Activated CD4-positive, CD25-positive, alpha-beta regulatory T cell treated with anti-CD3 and anti-CD28 coated beads, Interleukin-2, amount 50 U/mL, for 24 hours (primary cell): ENCODE results near the gene LAG3.

Experiments used
- ATAC-seq, 2 donors: fragments of 150-1000 bp; cut with Tn5 transposase; one replicate each; pipeline ENCODE4 v1.10.0; 2021; ENCODE audit warnings: mild to moderate bottlenecking in 1 of 2, moderate library complexity in 1 of 2

The LAG3 gene

DNA sequence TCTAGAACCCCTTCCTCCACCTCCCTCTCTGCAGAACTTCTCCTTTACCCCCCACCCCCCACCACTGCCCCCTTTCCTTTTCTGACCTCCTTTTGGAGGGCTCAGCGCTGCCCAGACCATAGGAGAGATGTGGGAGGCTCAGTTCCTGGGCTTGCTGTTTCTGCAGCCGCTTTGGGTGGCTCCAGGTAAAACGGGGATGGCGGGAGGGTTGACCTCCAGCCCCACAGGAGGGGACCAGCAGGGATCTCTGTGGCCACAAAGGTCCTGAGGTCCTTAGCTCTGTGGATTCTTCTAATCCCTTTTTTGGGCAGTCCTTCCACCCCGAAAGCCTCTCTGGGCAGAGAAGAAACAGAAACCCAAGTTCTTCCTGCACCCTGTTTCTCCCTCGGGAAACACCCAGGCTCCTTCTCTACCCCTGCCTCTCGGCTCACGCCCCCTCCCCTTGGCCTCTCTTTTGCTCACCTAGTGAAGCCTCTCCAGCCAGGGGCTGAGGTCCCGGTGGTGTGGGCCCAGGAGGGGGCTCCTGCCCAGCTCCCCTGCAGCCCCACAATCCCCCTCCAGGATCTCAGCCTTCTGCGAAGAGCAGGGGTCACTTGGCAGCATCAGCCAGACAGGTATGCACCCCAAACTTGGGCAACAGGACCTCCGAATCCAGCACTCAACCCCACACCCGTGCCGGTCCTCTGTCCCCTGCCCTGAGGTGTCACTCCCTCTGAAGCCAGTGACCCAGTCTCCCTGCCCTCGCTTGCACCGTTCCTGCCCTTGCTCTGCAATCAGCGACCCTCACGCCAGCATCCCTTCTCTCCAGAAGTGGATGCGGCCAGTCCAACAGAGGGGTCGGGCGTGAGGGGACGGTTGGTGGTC is 638 bp downstream of the LAG3 start:
- ATAC-seq = no peak

DNA sequence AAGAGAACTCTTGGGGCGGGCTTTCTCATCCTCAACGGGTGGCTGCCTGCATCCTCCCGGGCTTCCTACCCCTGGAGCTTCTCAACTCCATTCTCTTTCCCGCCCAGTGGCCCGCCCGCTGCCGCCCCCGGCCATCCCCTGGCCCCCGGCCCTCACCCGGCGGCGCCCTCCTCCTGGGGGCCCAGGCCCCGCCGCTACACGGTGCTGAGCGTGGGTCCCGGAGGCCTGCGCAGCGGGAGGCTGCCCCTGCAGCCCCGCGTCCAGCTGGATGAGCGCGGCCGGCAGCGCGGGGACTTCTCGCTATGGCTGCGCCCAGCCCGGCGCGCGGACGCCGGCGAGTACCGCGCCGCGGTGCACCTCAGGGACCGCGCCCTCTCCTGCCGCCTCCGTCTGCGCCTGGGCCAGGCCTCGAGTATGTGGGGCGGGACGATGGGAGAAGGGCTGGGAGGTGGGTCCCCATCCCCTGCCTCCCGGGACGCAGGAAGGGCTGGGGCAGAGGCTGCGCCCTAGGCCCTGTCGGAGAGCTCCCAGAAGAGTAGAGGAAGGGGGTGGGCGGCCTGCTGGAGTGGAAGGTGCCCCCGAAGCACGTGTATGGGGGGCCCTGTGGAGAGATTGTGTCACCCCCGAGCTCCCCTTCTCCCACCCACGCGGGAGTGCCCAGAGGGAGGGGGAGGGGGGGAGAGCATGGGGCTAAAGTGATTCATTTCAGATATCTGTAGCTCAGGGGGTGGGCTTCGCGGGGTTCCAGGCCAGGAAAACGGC is 1.5 kb downstream of the LAG3 start:
- ATAC-seq = peak; percentile 29 to 34

DNA sequence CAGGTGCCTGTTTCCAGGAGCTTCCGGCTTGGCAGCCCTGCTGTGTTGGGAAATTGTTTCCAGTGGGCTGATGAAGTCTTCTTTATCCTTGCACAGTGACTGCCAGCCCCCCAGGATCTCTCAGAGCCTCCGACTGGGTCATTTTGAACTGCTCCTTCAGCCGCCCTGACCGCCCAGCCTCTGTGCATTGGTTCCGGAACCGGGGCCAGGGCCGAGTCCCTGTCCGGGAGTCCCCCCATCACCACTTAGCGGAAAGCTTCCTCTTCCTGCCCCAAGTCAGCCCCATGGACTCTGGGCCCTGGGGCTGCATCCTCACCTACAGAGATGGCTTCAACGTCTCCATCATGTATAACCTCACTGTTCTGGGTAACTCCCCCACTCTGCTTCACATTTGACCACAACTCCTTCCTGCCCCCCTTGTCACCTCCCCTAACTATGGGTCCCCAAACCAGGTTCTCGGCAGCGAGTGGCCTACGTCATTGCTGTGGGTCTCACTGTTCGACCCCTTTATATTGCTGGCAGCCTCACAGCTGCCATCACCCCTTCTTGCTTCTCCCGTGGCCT is 2.3 kb downstream of the LAG3 start:
- no peak for ATAC-seq

DNA sequence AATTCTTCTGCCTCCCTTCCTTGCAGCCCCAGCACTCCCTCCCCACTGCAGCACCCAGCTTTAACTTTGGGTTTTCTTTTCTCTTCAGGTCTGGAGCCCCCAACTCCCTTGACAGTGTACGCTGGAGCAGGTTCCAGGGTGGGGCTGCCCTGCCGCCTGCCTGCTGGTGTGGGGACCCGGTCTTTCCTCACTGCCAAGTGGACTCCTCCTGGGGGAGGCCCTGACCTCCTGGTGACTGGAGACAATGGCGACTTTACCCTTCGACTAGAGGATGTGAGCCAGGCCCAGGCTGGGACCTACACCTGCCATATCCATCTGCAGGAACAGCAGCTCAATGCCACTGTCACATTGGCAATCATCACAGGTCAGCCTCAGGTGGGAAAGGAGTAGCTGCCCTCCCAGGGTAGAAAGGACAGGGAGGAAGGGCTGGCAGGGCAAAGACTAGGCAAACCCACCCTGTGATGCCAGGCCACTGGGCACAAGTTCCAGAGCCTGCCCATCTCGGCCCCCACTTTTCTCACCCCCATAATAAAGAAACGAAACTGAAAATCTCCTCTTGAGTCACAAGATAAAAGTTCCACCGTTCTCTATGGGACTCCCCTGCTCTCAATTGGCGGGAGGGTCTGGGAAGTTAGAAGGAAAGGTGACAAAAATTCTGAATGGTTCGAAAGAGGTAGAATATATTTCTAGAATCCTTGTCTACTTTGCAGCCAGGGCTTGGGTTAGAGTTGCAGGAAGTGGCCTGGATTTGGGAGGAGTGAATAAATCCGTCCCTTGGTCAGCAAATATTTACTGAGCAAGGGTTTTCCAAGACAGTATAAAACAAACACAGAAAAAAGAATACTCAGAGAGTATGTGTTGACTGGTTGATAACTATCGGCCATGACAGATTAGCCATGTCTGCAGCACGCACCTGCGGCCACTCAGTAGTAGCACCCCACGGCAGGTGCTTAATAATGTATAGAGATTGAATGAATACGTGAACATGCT is 3.2 kb downstream of the LAG3 start:
- no peak for ATAC-seq

DNA sequence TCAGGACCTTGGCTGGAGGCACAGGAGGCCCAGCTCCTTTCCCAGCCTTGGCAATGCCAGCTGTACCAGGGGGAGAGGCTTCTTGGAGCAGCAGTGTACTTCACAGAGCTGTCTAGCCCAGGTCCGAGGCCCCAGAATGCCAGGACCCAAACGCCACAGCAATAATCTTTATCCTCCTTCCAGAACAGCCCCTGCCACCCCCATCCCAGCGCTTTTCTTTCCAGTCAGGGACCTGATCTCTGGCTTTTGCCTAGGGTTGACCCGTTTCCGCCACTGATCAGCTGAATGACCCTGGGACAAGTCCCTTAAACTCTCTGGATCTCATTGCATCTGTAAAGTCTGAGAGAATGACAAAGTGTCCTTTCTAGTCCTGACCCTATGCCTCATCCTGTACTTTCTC is 5.1 kb downstream of the LAG3 start:
- ATAC-seq = no peak

DNA sequence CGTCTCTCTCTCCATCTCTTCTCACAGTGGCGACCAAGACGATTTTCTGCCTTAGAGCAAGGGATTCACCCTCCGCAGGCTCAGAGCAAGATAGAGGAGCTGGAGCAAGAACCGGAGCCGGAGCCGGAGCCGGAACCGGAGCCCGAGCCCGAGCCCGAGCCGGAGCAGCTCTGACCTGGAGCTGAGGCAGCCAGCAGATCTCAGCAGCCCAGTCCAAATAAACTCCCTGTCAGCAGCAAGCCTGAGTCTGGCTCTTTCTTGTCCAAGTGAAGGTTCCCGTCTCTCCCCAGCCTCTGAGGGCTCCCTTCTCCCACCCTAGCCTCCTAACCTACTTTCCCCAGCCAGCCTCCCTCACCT is 5.9 kb downstream of the LAG3 start:
- no peak for ATAC-seq

DNA sequence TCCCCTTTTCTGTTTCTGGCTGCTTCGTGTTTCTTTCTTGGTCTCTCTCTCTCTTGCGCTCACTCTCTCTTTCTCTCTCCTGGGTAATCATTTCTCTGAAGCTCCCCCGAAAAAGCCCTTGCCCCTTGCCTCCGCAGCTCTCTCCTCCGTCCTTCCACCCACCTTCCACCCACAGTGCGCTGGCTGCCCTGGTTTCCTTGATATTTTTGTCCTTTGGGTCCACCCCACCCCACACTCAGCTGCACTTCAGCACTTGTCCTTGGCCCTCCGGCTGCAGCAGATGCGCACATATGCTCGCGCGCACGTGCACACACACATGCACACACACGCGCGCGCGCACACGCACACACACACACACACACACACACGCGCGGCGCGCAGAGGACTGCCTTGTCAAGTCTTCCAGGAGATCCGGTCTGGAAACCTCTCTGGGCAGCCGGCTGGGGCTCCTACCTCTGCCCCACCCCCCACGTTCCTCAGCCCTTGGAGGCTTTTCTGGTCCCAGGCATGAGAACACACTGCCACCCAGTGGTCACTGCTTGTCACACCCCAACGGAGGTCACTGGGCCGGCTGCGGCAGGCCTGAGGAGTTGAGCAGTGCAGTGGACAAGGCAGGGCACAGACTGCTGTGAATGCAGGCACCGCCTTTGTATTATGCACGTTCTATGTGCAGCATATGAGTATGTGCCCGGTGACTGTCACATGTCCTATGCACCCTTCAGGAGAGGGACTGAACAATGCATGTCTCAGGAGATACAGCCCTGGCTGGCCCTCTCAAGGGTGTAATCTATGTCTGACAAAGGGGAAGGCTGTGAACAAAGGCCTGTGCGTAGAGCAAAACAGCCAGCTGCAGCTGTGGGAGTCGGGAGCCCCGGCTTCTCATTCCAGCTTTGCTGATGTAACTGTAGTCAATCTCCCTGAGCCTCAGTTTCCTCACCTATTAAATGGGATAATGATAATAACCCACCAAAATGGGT is 6.5 kb downstream of the LAG3 start:
- ATAC-seq = peak; percentile 79 to 83

DNA sequence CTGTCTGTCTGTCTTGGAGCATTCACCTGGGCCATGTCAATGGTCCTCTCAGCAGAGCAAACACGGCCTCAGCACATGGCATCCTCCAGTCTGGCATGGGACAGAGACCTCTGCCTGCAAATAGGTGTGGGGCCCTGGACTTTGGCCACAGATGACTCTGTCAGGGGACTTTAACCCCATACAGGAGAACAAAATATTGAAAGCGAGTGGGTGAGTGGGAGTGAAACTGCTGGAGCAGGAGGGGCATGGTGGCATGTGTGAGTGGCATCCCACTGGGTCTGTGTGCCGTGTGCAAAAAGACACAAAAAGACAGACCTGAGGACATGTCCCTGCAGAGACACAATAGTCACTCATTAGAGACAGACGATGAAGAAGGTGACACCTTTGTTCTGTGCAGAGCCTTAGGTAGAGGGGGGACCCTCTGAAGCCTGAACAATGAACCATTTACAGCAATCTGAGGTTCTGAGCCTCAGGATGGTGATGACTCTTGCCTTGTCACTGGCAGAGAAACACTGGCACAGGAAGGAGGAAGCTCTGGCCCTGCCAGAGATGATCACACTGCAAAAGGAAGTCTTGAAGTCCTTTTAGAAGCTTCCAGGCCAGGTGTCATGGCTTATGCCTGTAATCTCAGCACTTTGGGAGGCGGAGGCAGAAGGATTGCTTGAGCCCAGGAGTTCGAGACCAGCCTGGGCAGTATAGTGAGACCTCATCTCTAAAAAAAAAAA is 7.5 kb downstream of the LAG3 start:
- ATAC-seq = no peak

DNA sequence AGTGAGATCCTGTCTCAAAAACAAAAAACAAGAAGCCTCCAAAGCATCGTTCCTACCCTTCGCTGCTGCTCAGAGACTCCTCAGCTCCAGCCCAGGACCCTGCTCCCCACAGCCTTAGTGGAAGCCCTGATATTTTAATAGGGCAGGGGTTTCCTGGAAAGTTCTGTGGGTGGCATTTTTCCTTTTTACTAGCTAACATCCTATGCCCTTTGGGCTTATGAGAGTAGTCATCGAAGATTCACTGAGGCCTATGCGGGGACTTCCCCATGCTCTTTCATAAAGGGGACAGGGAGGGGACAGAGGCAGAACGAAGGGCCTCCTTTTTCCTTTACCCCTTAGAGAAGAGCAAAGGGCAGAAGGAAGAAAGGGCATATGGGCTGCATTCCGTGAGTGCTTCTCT is 8.3 kb downstream of the LAG3 start:
- peak; percentile 72 to 73 for ATAC-seq

DNA sequence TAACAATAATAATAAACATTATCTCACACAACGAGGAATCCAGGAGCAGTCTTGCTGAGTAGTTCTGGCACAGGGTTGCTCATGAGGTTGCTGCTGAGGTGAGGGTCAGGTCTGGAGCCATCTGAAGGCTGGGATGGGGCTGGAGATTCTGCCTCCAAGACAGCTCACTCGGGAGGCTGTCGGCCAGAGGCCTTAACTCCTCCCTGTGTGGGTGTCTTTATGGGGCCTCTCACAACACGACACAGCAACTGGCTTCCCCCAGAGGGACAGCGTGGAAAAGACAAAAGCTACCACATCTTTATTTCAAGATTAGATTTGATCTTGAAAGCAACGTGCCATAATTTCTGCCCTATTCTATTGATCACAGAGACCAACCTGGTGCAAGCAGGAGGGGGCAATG is 9.8 kb downstream of the LAG3 start:
- no peak for ATAC-seq

DNA sequence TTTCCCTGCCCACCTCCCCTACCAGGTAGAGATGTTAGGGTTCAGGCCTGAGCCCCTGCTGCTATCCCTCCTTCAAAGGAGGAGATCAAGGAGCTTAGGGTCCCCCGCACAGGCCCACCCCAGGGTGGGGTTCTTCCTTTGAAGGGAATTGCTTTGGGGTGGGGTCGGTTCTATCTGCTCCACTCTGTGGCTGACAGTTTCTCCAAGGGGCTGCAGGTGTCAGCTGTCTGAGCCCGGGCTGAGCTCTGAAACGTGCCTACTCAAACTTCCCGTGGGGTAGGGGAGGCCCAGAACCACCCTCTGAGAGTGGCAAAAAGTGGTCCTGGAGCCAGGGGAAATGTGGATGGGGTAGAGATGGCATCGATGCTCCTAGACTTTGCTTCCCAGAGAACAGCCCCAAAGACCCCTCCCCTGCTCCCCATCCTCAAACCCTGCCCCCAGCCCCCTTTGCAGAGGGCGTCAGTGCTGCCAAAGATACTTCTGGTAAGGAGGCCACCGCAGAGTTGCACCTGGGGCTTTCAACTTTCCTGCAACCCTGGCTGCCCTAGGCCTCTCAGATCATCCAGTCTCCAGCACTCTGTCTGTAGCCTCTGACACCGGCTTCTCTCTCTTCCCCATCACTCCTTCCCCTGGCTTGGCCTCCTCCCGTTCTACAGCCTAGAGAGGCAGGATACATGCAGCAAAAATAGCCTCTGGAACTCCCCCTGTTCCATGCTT is 10.7 kb downstream of the LAG3 start:
- no peak for ATAC-seq

DNA sequence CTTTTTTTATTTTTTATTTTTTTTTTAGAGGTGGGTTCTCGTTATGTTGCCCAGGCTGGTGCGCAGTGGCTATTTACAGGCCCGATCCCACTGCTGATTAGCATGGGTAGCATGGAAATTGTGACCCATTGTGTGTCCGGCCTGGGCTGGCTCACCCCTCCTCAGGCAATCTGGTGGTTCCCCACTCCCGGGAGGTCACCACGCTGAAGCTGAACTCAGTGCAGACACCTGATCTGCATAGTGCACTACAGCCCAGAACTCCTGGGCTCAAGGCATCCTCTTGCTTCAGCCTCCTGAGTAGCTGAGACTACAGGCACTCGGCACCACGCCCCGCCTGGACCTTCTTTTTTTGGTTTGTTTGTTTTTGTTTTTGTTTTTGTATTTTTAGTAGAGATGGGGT is 11.5 kb downstream of the LAG3 start:
- no peak for ATAC-seq

DNA sequence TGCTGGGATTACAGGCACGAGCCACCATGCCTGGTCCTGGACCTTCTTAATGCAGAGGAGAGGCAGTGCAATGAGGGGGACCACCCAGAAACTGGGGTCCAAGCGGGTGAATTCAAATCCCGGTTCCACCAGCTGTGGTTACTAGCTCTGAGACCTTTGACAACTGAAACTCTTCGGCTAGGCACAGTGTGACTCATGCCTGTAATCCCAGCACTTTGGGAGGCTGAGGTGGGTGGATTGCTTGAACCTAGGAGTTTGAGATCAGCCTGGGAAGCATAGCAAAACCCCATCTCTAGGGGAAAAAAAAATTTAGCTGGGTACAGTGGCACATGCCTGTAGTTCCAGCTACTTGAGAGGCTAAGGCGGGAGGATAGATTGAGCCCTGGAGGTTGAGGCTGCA is 12.0 kb downstream of the LAG3 start:
- no peak for ATAC-seq

DNA sequence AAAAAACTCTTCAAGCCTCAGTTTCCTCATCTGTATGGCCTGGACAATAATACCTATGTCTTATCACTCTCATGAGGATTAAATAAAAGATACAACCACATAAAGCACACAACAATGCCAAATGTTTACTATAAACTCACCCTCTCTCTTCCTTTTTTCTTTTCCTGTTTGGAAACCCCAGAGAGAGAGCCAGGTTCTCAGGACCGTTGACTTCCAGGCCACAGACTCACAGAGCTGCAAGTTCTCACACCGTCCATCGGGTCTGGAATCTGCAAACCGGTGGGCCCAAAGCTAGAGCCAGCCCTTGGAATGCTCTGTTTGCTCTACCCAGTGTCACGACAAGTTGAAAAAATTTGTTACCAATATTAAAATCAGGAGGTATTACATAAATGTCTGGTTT is 12.4 kb downstream of the LAG3 start:
- no peak for ATAC-seq

DNA sequence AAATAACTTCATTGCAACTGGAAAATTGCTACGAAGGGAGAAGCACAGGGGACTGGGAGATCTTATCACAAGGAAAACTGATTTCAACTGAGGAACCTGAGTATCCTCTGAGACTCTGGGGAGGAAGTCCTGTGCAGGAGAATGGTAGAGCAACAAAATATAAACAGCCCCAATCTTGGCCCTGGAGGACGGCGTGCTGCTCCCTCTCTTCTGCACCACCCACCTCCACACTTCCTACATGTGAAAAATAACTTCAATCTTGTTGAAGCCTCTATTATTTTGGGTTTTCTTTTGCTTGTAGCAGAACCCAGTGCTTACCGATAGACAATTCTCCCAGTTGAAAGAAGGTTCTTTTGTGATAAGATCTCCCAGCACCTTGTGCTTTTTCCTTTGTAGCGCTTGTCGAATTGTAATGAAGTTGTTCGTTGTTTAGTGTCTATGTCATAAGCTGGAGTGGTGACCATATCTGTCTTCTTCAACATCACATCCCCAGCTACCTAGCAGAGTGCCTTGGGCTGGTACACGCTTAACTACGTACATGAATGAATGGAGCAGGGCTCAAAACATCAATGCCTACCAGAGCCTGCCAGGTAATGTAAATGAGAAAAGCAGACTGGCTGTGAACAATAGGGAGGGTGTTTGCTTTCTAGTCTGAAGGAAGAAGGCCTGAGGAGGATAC is 14.2 kb downstream of the LAG3 start:
- no peak for ATAC-seq

DNA sequence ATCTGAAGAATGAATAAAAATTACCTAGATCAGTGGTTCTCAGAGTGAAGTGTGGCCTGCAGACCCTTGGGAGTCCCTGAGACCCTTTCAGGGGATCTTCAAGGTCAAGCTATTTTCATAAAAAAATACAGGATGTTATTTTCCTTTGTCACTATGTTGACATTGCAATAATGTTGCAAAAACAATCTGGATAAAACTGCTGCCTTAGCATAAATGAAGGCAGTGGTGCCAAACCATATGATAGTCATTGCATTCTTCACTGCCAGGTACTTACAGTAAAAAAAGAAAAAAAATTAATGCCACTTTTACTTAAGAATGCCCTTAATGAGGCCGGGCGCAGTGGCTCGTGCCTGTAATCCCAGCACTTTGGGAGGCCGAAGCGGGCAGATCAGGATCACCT is 15.0 kb downstream of the LAG3 start:
- no peak for ATAC-seq

DNA sequence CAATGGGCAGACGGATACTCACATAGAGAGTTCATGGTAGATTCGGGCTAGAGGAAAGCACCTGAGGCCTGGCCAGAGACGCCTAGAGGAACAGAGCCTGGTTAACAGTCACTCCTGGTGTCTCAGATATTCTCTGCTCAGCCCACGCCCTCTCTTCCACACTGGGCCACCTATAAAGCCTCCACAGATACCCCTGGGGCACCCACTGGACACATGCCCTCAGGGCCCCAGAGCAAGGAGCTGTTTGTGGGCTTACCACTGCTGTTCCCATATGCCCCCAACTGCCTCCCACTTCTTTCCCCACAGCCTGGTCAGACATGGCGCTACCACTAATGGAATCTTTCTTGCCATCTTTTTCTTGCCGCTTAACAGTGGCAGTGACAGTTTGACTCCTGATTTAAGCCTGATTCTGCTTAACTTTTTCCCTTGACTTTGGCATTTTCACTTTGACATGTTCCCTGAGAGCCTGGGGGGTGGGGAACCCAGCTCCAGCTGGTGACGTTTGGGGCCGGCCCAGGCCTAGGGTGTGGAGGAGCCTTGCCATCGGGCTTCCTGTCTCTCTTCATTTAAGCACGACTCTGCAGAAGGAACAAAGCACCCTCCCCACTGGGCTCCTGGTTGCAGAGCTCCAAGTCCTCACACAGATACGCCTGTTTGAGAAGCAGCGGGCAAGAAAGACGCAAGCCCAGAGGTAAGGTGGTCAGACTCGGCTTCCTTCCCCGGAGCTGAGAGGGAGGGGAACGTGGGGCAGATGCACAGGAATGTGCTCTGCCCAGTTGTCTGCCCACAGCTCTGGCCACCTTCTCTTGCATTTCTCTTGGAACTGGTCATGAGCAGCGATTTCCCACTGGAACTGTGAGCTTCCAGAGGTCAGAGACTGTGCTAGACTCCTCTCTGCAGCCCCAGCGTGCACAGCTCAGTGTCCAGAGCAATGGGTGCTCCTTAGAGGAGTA is 16.9 kb downstream of the LAG3 start, which contains the start of gene CD4:
Gene CD4, plus strand, starts transcription at position 557 of the 953 bp plus-strand sequence. CDS start 10,611 bp downstream, outside the sequence.
- ATAC-seq = peak; percentile 69 to 71
